ENCODE data around the gene SUPT3H. TPM values are rescaled to one million over a fixed set of nuclear protein-coding genes. Genes with fewer than 3 reads are reported as not detected.

The SUPT3H gene
- 1.4 TPM for total RNA-seq (2013)
- polyA plus RNA-seq (1 to 10 TPM; 2.4 to 3.5 (median 2.5) TPM), polyA minus RNA-seq (1.5 TPM in 2 replicates), total RNA-seq (1.3 to 5.4 (median 2.7) reads per million in 11 experiments)

- TF ChIP-seq CTCF (IDR thresholded peaks at IDR 0.05): no peak
- H3K27me3 Mint-ChIP-seq (ENCODE audit: low read depth in 3 of 3): no peaks in the 10 kb centered on the region
- peak within 1 kb of the TSS; percentile 93 for H2AFZ ChIP-seq (ENCODE audit: insufficient read depth, low read depth, low read length, poor library complexity, severe bottlenecking)
- peak within 1 kb of the TSS; percentile 98 for H3K27ac ChIP-seq (ENCODE audit: low read depth in 1 of 2, low read length in 2 of 2)
- peak within 1 kb of the TSS; percentile 97 to 98 for H3K4me3 Mint-ChIP-seq
- H3K9me3 ChIP-seq (replicated peaks in 1 of 2; ENCODE audit: control insufficient read depth in 1 of 2, insufficient read depth in 1 of 2, low read length in 2 of 2): no peaks in the 10 kb centered on the region
- peaks cover 0 to 3% (median 0%) of the 10 kb centered on the region in 7 donors for H3K9me3 Mint-ChIP-seq
- peak within 1 kb of the TSS; percentile 97 to 98 (median 98) for H3K27ac Mint-ChIP-seq
- no peaks in the 10 kb centered on the region for H3K27me3 ChIP-seq (ENCODE audit: control insufficient read depth in 2 of 2, insufficient read depth in 2 of 2, low read length in 2 of 2)
- H3K36me3 ChIP-seq (replicated peaks in 1 of 2; ENCODE audit: control insufficient read depth in 1 of 2, insufficient read depth in 2 of 2, low read length in 2 of 2): no peaks in the 10 kb centered on the region
- H3K4me1 ChIP-seq (ENCODE audit: control insufficient read depth in 1 of 2, insufficient read depth in 2 of 2, low read length in 2 of 2): peaks cover 14 to 24% of the 10 kb centered on the region in 2 donors
- H3K4me3 ChIP-seq (replicated peaks in 1 of 3; ENCODE audit: low read depth in 2 of 3, low read length in 3 of 3): peak within 1 kb of the TSS; percentile 85 to 97 (median 92)
- intact Hi-C loops (cut with micrococcal nuclease): loop anchor here (5.0 to 10.0 kb wide), 2 partner anchors 45 to 327 kb away; no protein-coding TSS in a partner anchor
- WGBS (ENCODE audit: insufficient coverage): under 1% methylated on average over 72 of the region's 75 CpGs
- peak within 1 kb of the TSS; percentile 95 for H3K9ac ChIP-seq (ENCODE audit: insufficient read depth, low read length, poor library complexity, severe bottlenecking)
- peaks cover 24% of the 10 kb centered on the region for H3K4me1 Mint-ChIP-seq
- peak within 1 kb of the TSS; percentile 93 for H3K4me2 ChIP-seq (replicated peaks; ENCODE audit: extremely low read depth, low read length, poor library complexity, severe bottlenecking)
- H4K20me1 ChIP-seq (ENCODE audit: insufficient read depth, low read length): no peaks in the 10 kb centered on the region
- H3K36me3 Mint-ChIP-seq: no peaks in the 10 kb centered on the region
- peak; percentile 86 to 89 (median 88) for DNase-seq
- H3K79me2 ChIP-seq (ENCODE audit: insufficient read depth, low read length): no peaks in the 10 kb centered on the region
Measured at GRCh38 chr6:45377554-45378333, at the start of gene SUPT3H. Gene SUPT3H, minus strand, starts transcription at chr6:45377934.

- Histone ChIP-seq H3K79me2 (ENCODE audit: insufficient read depth, low read length) (peaks cover 96% of the 10 kb centered on the region), H3K36me3 (replicated peaks in 1 of 2; ENCODE audit: control insufficient read depth in 1 of 2, insufficient read depth in 2 of 2, low read length in 2 of 2) (no peaks in the 10 kb centered on the region), H3K27me3 (ENCODE audit: control insufficient read depth in 2 of 2, insufficient read depth in 2 of 2, low read length in 2 of 2) (no peaks in the 10 kb centered on the region), H4K20me1 (ENCODE audit: insufficient read depth, low read length) (no peaks in the 10 kb centered on the region), H2AFZ (ENCODE audit: insufficient read depth, low read depth, low read length, poor library complexity, severe bottlenecking) (no peak overlapping the region), H3K9me3 (replicated peaks in 1 of 2; ENCODE audit: control insufficient read depth in 1 of 2, insufficient read depth in 1 of 2, low read length in 2 of 2) (no peaks in the 10 kb centered on the region), H3K4me1 (ENCODE audit: control insufficient read depth in 1 of 2, insufficient read depth in 2 of 2, low read length in 2 of 2) (peaks cover 14 to 39% of the 10 kb centered on the region in 2 donors), H3K9ac (ENCODE audit: insufficient read depth, low read length, poor library complexity, severe bottlenecking) (no peak overlapping the region), H3K27ac (ENCODE audit: low read depth in 1 of 2, low read length in 2 of 2) (peak overlapping the region in 1 of 2 donors; percentile 7), H3K4me3 (replicated peaks in 1 of 3; ENCODE audit: low read depth in 2 of 3, low read length in 3 of 3) (no peak overlapping the region), H3K4me2 (replicated peaks; ENCODE audit: extremely low read depth, low read length, poor library complexity, severe bottlenecking) (no peak overlapping the region)
- DNase-seq: no peak
- Mint-ChIP-seq H3K4me3 (no peak overlapping the region), H3K4me1 (peaks cover 43% of the 10 kb centered on the region), H3K9me3 (peaks cover 0 to 2% (median 0%) of the 10 kb centered on the region in 7 donors), H3K27ac (no peak overlapping the region), H3K36me3 (peaks cover 8 to 12% of the 10 kb centered on the region in 2 donors), H3K27me3 (ENCODE audit: low read depth in 3 of 3) (no peaks in the 10 kb centered on the region)
- 89% methylated on average over 2 of the region's 4 CpGs for WGBS (ENCODE audit: insufficient coverage)
- no peak for TF ChIP-seq CTCF (IDR thresholded peaks at IDR 0.05)
- intact Hi-C loops (cut with micrococcal nuclease): loop anchor here (10.0 kb wide), 3 partner anchors 49 to 771 kb away; no protein-coding TSS in a partner anchor
Measured at GRCh38 chr6:45426251-45426650, 48.5 kb upstream of the SUPT3H start.
